SK-N-SH treated with all-trans-retinoic acid at 6 μM for 48 hours (cell line): Measurements from ENCODE around the gene XKRX.

Experiments
- POU6F1 ChIP-seq: fragments of 250-450 bp; sonication (Bioruptor Pico); IDR thresholded peaks from 2 replicates; pipeline ENCODE4 v1.8.0; 2021; ENCODE audit warnings: low read depth, mild to moderate bottlenecking, moderate library complexity, borderline replicate concordance
- ZFP3 ChIP-seq: fragments of 250-450 bp; sonication (Bioruptor Pico); IDR thresholded peaks from 2 replicates; pipeline ENCODE4 v1.5.0; 2020; ENCODE audit warnings: mild to moderate bottlenecking, moderate library complexity

- TF ChIP-seq POU6F1 = no peak
- no peak for TF ChIP-seq ZFP3 (CRISPR knock-in tag)
Measured at GRCh38 chrX:100924375-100924774, 4.3 kb downstream of the XKRX start.
